Ovary (tissue), 3 donors: Measurements from ENCODE around the gene SVEP1.

ENCODE experiments used
- EP300 ChIP-seq: sonication (generic); formaldehyde crosslinking; IDR thresholded peaks from one replicate; pipeline ENCODE4 v1.6.1; 2017; ENCODE audit warnings: antibody characterized with exemption
- POLR2A ChIP-seq: fragments of 450-650 bp; IDR thresholded peaks from one replicate; pipeline ENCODE4 v1.6.1; 2017; ENCODE audit warnings: antibody characterized with exemption, mild to moderate bottlenecking, moderate library complexity
- TF ChIP-seq, protein P1 (sequence below), 3 donors: fragments of 450-650 bp in 2 of 3; fragments of 200-600 bp in 1 of 3; IDR thresholded peaks; one replicate each; pipeline versions ENCODE4 v1.5.1 to v1.8.0; 2016 to 2022; ENCODE audit warnings: antibody characterized with exemption in 3 of 3, mild to moderate bottlenecking in 1 of 3
- donor health status: DM: no; HTN: no; CAD: no.

GRCh38 chr9:110338143-110338542 is 241.4 kb downstream of the SVEP1 start:
- TF ChIP-seq, protein P1, sequence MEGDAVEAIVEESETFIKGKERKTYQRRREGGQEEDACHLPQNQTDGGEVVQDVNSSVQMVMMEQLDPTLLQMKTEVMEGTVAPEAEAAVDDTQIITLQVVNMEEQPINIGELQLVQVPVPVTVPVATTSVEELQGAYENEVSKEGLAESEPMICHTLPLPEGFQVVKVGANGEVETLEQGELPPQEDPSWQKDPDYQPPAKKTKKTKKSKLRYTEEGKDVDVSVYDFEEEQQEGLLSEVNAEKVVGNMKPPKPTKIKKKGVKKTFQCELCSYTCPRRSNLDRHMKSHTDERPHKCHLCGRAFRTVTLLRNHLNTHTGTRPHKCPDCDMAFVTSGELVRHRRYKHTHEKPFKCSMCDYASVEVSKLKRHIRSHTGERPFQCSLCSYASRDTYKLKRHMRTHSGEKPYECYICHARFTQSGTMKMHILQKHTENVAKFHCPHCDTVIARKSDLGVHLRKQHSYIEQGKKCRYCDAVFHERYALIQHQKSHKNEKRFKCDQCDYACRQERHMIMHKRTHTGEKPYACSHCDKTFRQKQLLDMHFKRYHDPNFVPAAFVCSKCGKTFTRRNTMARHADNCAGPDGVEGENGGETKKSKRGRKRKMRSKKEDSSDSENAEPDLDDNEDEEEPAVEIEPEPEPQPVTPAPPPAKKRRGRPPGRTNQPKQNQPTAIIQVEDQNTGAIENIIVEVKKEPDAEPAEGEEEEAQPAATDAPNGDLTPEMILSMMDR (IDR thresholded peaks at IDR 0.05): no peak
- TF ChIP-seq EP300: no peak
- TF ChIP-seq POLR2A: no peak
